H1 (cell line): ENCODE data around the gene FIG4.
"Not testable (repeated sequence)": the region's sequence is repeated elsewhere in the genome, so short reads cannot be mapped to it uniquely, and the experiment has no call there.

Source experiments
- CEBPB ChIP-seq: IDR thresholded peaks from 2 replicates; pipeline ENCODE4 v1.6.1; 2012; ENCODE audit warnings: low read depth, low read length
- CREB1 ChIP-seq: IDR thresholded peaks from 2 replicates; pipeline ENCODE4 v1.6.1; 2012; ENCODE audit warnings: inconsistent platforms
- CTCF ChIP-seq, 3 experiments: IDR thresholded peaks; 1 replicate in 2 of 3; 2 replicates in 1 of 3; pipeline versions ENCODE4 v1.5.1 to v1.6.1; 2011; ENCODE audit warnings: low read length in 3 of 3, mild to moderate bottlenecking in 3 of 3, inconsistent platforms in 2 of 3, low read depth in 1 of 3, moderate library complexity in 1 of 3; ENCODE audit not compliant: insufficient read depth in 1 of 3; ENCODE audit errors: control extremely low read depth in 1 of 3
- EP300 ChIP-seq, 2 experiments: IDR thresholded peaks; 1 replicate in 1 of 2; 2 replicates in 1 of 2; pipeline ENCODE4 v1.6.1; 2011 to 2012; ENCODE audit warnings: low read depth in 2 of 2, low read length in 2 of 2, mild to moderate bottlenecking in 2 of 2, borderline replicate concordance in 1 of 2, inconsistent platforms in 1 of 2, moderate library complexity in 1 of 2
- JUND ChIP-seq: IDR thresholded peaks from 2 replicates; pipeline ENCODE4 v1.6.1; 2011; ENCODE audit warnings: mild to moderate bottlenecking, improper control_type of control experiment, low read length
- SP1 ChIP-seq: IDR thresholded peaks from 2 replicates; pipeline ENCODE4 v1.6.1; 2011; ENCODE audit warnings: low read depth, low read length

GRCh38 chr6:109771939-109772755 is 81.1 kb downstream of the FIG4 start:
- TF ChIP-seq CTCF (IDR thresholded peaks at IDR 0.05; ENCODE audit: control extremely low read depth in 1 of 3, insufficient read depth in 1 of 3, low read depth in 1 of 3, low read length in 3 of 3); CEBPB; JUND; SP1; CREB1; EP300 (IDR thresholded peaks at IDR 0.05; ENCODE audit: borderline replicate concordance in 1 of 2, low read depth in 2 of 2, low read length in 2 of 2): not testable (repeated sequence)
